ENCODE data around the gene MON2.
A peak's percentile ranks its signal among the peaks of the same experiment; 100 is the strongest.
"Not testable (repeated sequence)": the region's sequence is repeated elsewhere in the genome, so short reads cannot be mapped to it uniquely, and the experiment has no call there.

Gene MON2

GRCh38 chr12:62459976-62460375 is 6.7 kb upstream of the MON2 start:
- no peak overlapping the region for H3K4me3 Mint-ChIP-seq
- no peak overlapping the region for H3K27ac Mint-ChIP-seq
- DNase-seq, result no peak
- no peaks in the 10 kb centered on the region for H3K4me1 Mint-ChIP-seq
- peaks cover 4% of the 10 kb centered on the region for H3K36me3 Mint-ChIP-seq
- H3K27me3 Mint-ChIP-seq, result peaks cover 17% of the 10 kb centered on the region
- H3K9me3 Mint-ChIP-seq, result peaks cover 18% of the 10 kb centered on the region
- CTCF ChIA-PET, result no interaction called here

GRCh38 chr12:62461171-62461837 is 5.3 kb upstream of the MON2 start:
- DNase-seq, H3K4me3 Mint-ChIP-seq, H3K4me1 Mint-ChIP-seq, H3K27ac Mint-ChIP-seq, CTCF ChIA-PET, H3K36me3 Mint-ChIP-seq: not testable (repeated sequence)
- Mint-ChIP-seq H3K27me3 (peaks cover 14% of the 10 kb centered on the region), H3K9me3 (peaks cover 18% of the 10 kb centered on the region)

- H3K27ac Mint-ChIP-seq, H3K36me3 Mint-ChIP-seq, CTCF ChIA-PET, H3K4me3 Mint-ChIP-seq, DNase-seq: not testable (repeated sequence)
- Mint-ChIP-seq H3K4me1 (peaks cover 15% of the 10 kb centered on the region), H3K27me3 (peaks cover 13% of the 10 kb centered on the region), H3K9me3 (peaks cover 18% of the 10 kb centered on the region)
Measured at GRCh38 chr12:62463252-62463651, 3.4 kb upstream of the MON2 start.

GRCh38 chr12:62466018-62466593 is 520 bp upstream of the MON2 start:
- CTCF ChIA-PET, result interaction anchor here (0.9 to 2.3 kb wide), 2 partner anchors 27 to 30 kb away, joined by 3 to 12 read pairs; no protein-coding TSS in a partner anchor
- H3K4me1 Mint-ChIP-seq, result peaks cover 24% of the 10 kb centered on the region
- H3K27me3 Mint-ChIP-seq, result peaks cover 9% of the 10 kb centered on the region
- peak overlapping the region; percentile 87 for H3K27ac Mint-ChIP-seq
- H3K36me3 Mint-ChIP-seq, result peaks cover 7% of the 10 kb centered on the region
- H3K4me3 Mint-ChIP-seq, result peak overlapping the region; percentile 82
- peak; percentile 39 for DNase-seq
- peaks cover 18% of the 10 kb centered on the region for H3K9me3 Mint-ChIP-seq

GRCh38 chr12:62468397-62468796 is 1.8 kb downstream of the MON2 start:
- Mint-ChIP-seq H3K27me3 (peaks cover 4% of the 10 kb centered on the region), H3K9me3 (peaks cover 5% of the 10 kb centered on the region), H3K36me3 (peaks cover 9% of the 10 kb centered on the region), H3K4me1 (peaks cover 24% of the 10 kb centered on the region), H3K4me3 (peak overlapping the region; percentile 82), H3K27ac (no peak overlapping the region)
- CTCF ChIA-PET, result interaction anchor here (1.1 kb wide), 1 partner anchor 61 kb away, joined by 4 read pairs; no protein-coding TSS in a partner anchor
- DNase-seq, result no peak

- Mint-ChIP-seq H3K4me1 (peaks cover 24% of the 10 kb centered on the region), H3K36me3 (peaks cover 10% of the 10 kb centered on the region), H3K4me3 (peak overlapping the region; percentile 11), H3K27me3 (no peaks in the 10 kb centered on the region), H3K9me3 (peaks cover under 1% of the 10 kb centered on the region), H3K27ac (no peak overlapping the region)
- CTCF ChIA-PET, result interaction anchor here (0.8 to 1.1 kb wide), 2 partner anchors 54 to 60 kb away, joined by 3 to 4 read pairs; no protein-coding TSS in a partner anchor
- no peak for DNase-seq
Measured at GRCh38 chr12:62468935-62469334, 2.3 kb downstream of the MON2 start.

- Mint-ChIP-seq H3K27me3 (no peaks in the 10 kb centered on the region), H3K4me1 (peaks cover 26% of the 10 kb centered on the region), H3K9me3 (no peaks in the 10 kb centered on the region), H3K4me3 (no peak overlapping the region), H3K27ac (no peak overlapping the region), H3K36me3 (peaks cover 11% of the 10 kb centered on the region)
- CTCF ChIA-PET, result interaction anchor here (0.8 to 1.1 kb wide), 2 partner anchors 54 to 59 kb away, joined by 3 to 4 read pairs; no protein-coding TSS in a partner anchor
- DNase-seq, result no peak
Measured at GRCh38 chr12:62469704-62470103, 3.1 kb downstream of the MON2 start.

GRCh38 chr12:62471734-62472133 is 5.1 kb downstream of the MON2 start:
- Mint-ChIP-seq H3K4me3 (no peak overlapping the region), H3K27me3 (no peaks in the 10 kb centered on the region), H3K9me3 (no peaks in the 10 kb centered on the region), H3K27ac (no peak overlapping the region), H3K36me3 (peaks cover 16% of the 10 kb centered on the region), H3K4me1 (peaks cover 17% of the 10 kb centered on the region)
- DNase-seq, result no peak
- CTCF ChIA-PET, result no interaction called here

- Mint-ChIP-seq H3K27ac (no peak overlapping the region), H3K36me3 (peaks cover 19% of the 10 kb centered on the region), H3K27me3 (no peaks in the 10 kb centered on the region), H3K9me3 (no peaks in the 10 kb centered on the region), H3K4me1 (peaks cover 16% of the 10 kb centered on the region), H3K4me3 (no peak overlapping the region)
- DNase-seq, result no peak
- CTCF ChIA-PET, result no interaction called here
Measured at GRCh38 chr12:62472472-62472871, 5.8 kb downstream of the MON2 start.

- CTCF ChIA-PET, result no interaction called here
- Mint-ChIP-seq H3K36me3 (peaks cover 36% of the 10 kb centered on the region), H3K27me3 (no peaks in the 10 kb centered on the region), H3K4me1 (no peaks in the 10 kb centered on the region), H3K4me3 (no peak overlapping the region), H3K27ac (no peak overlapping the region), H3K9me3 (no peaks in the 10 kb centered on the region)
- no peak for DNase-seq
Measured at GRCh38 chr12:62481843-62482540, 15.4 kb downstream of the MON2 start.

- no peaks in the 10 kb centered on the region for H3K27me3 Mint-ChIP-seq
- no peak overlapping the region for H3K27ac Mint-ChIP-seq
- peaks cover 33% of the 10 kb centered on the region for H3K36me3 Mint-ChIP-seq
Measured at GRCh38 chr12:62482769-62483168, 16.1 kb downstream of the MON2 start.

GRCh38 chr12:62484233-62484632 is 17.6 kb downstream of the MON2 start:
- Mint-ChIP-seq H3K9me3 (no peaks in the 10 kb centered on the region), H3K4me3 (no peak overlapping the region), H3K36me3 (peaks cover 25% of the 10 kb centered on the region), H3K27me3 (no peaks in the 10 kb centered on the region), H3K4me1 (no peaks in the 10 kb centered on the region), H3K27ac (no peak overlapping the region)
- CTCF ChIA-PET, result interaction anchor here (1.4 kb wide), 1 partner anchor 314 kb away, joined by 3 read pairs; no protein-coding TSS in a partner anchor
- no peak for DNase-seq

More at GRCh38 chr12:62482769-62483168, 16.1 kb downstream of the MON2 start:
- no peaks in the 10 kb centered on the region for H3K9me3 Mint-ChIP-seq
- CTCF ChIA-PET, result no interaction called here
- H3K4me3 Mint-ChIP-seq, result no peak overlapping the region
- DNase-seq, result no peak
- H3K4me1 Mint-ChIP-seq, result no peaks in the 10 kb centered on the region

GRCh38 chr12:62505786-62506185 is 39.2 kb downstream of the MON2 start:
- DNase-seq, result no peak
- CTCF ChIA-PET, result no interaction called here
- no peaks in the 10 kb centered on the region for H3K4me1 Mint-ChIP-seq
- no peak overlapping the region for H3K27ac Mint-ChIP-seq
- H3K27me3 Mint-ChIP-seq, result no peaks in the 10 kb centered on the region
- H3K36me3 Mint-ChIP-seq, result peaks cover 43% of the 10 kb centered on the region
- H3K4me3 Mint-ChIP-seq, result no peak overlapping the region
- H3K9me3 Mint-ChIP-seq, result peaks cover 3% of the 10 kb centered on the region

GRCh38 chr12:62512901-62513300 is 46.3 kb downstream of the MON2 start:
- H3K27me3 Mint-ChIP-seq, result no peaks in the 10 kb centered on the region
- no peak overlapping the region for H3K4me3 Mint-ChIP-seq
- H3K4me1 Mint-ChIP-seq, result peaks cover 6% of the 10 kb centered on the region
- no peak for DNase-seq
- no peak overlapping the region for H3K27ac Mint-ChIP-seq
- peaks cover 63% of the 10 kb centered on the region for H3K36me3 Mint-ChIP-seq
- H3K9me3 Mint-ChIP-seq, result peaks cover 19% of the 10 kb centered on the region
- CTCF ChIA-PET, result no interaction called here
